HepG2 (cell line): ENCODE measurements around the gene POC1B. TPM values are rescaled to one million over a fixed set of nuclear protein-coding genes. Genes with fewer than 3 reads are reported as not detected.
A peak's percentile ranks its signal among the peaks of the same experiment; 100 is the strongest.

Source experiments
- ATAD3A ChIP-seq: sonication (generic); formaldehyde crosslinking; IDR thresholded peaks from 2 replicates; pipeline ENCODE4 v1.4.0; 2020; ENCODE audit warnings: missing genetic modification reagents
- GPN1 ChIP-seq: sonication (generic); formaldehyde crosslinking; IDR thresholded peaks from 2 replicates; pipeline ENCODE4 v1.5.1; 2020; ENCODE audit warnings: missing genetic modification reagents, borderline replicate concordance
- HNF1B ChIP-seq: sonication (generic); formaldehyde crosslinking; IDR thresholded peaks from 2 replicates; pipeline ENCODE4 v1.5.1; 2020; ENCODE audit warnings: mild to moderate bottlenecking, moderate library complexity, missing genetic modification reagents
- KAT7 ChIP-seq: IDR thresholded peaks from 2 replicates; pipeline ENCODE4 v1.6.1; 2018; ENCODE audit warnings: borderline replicate concordance, missing compliant biosample characterization
- KAT8 ChIP-seq: IDR thresholded peaks from 2 replicates; pipeline ENCODE4 v1.6.1; 2016; ENCODE audit warnings: missing genetic modification reagents, missing compliant biosample characterization
- KIAA2018 ChIP-seq: sonication (generic); formaldehyde crosslinking; IDR thresholded peaks from 2 replicates; pipeline ENCODE4 v1.5.0; 2020; ENCODE audit warnings: mild to moderate bottlenecking, missing genetic modification reagents, borderline replicate concordance
- MIXL1 ChIP-seq: IDR thresholded peaks from 2 replicates; pipeline ENCODE4 v1.6.1; 2016
- RBM39 ChIP-seq: fragments of 200-400 bp; formaldehyde crosslinking; IDR thresholded peaks from one replicate; pipeline ENCODE4 v1.6.1; 2018; ENCODE audit warnings: antibody characterized with exemption, mild to moderate bottlenecking, low read depth, low read length; ENCODE audit not compliant: poor library complexity, severe bottlenecking
- RELA ChIP-seq: sonication (generic); formaldehyde crosslinking; IDR thresholded peaks from 2 replicates; pipeline ENCODE4 v1.4.0; 2020; ENCODE audit warnings: missing genetic modification reagents
- SIN3B ChIP-seq: fragments of 150-350 bp; IDR thresholded peaks from 2 replicates; pipeline ENCODE4 v1.6.1; 2014; ENCODE audit warnings: low read length
- ZBTB34 ChIP-seq: sonication (generic); formaldehyde crosslinking; IDR thresholded peaks from 2 replicates; pipeline ENCODE4 v1.8.0; 2022; ENCODE audit warnings: mild to moderate bottlenecking, missing genetic modification reagents
- ZBTB44 ChIP-seq: sonication (generic); formaldehyde crosslinking; IDR thresholded peaks from 2 replicates; pipeline ENCODE4 v1.4.0; 2020; ENCODE audit warnings: missing genetic modification reagents
- ZBTB7A ChIP-seq: sonication (generic); formaldehyde crosslinking; IDR thresholded peaks from 2 replicates; pipeline ENCODE4 v1.8.0; 2022; ENCODE audit warnings: mild to moderate bottlenecking, missing genetic modification reagents
- ZNF549 ChIP-seq: sonication (generic); formaldehyde crosslinking; IDR thresholded peaks from 2 replicates; pipeline ENCODE4 v1.5.0; 2020; ENCODE audit warnings: missing genetic modification reagents
- ZNF557 ChIP-seq: sonication (generic); formaldehyde crosslinking; IDR thresholded peaks from 2 replicates; pipeline ENCODE4 v1.4.0; 2020; ENCODE audit warnings: missing genetic modification reagents
- ZNF564 ChIP-seq: sonication (generic); formaldehyde crosslinking; IDR thresholded peaks from 2 replicates; pipeline ENCODE4 v1.8.1; 2023; ENCODE audit warnings: mild to moderate bottlenecking, missing genetic modification reagents
- ZNF567 ChIP-seq: sonication (generic); formaldehyde crosslinking; IDR thresholded peaks from 2 replicates; pipeline ENCODE4 v1.8.1; 2023; ENCODE audit warnings: mild to moderate bottlenecking, missing genetic modification reagents, borderline replicate concordance
- polyA plus RNA-seq, 8 experiments: library from polyadenylated mRNA; depleted of rRNA in 3 of 8; stranded (reverse) in 7 of 8; unstranded in 1 of 8; fragments of >200 nt; fragmentation: Illumina TruSeq in 4 of 8; extraction: Trizol in 4 of 8; gene quantifications; 2 replicates each; pipeline versions ENCODE4 v1.2.1 to v1.2.3, GENCODE V29; 2011 to 2016; ENCODE audit warnings: low read depth in 4 of 8, missing spikeins in 1 of 8, mixed read lengths in 1 of 8; ENCODE audit not compliant: insufficient read depth in 1 of 8
- total RNA-seq, 5 experiments: library from RNA; depleted of rRNA; stranded (reverse); fragments of >200 nt; fragmentation: Illumina TruSeq; extraction: Trizol; gene quantifications; 2 replicates each; pipeline ENCODE4 v1.2.3, GENCODE V29; 2016; ENCODE audit warnings: low read depth in 1 of 5

Gene POC1B
- total and polyA plus RNA-seq, 2 of the 13 experiments (the other 11 are each of a cell fraction or from before 2014, with no cell fraction given) = 9.3 to 11.0 TPM

GRCh38 chr12:89524541-89525304 is 1.1 kb downstream of the POC1B start, which contains the start of gene GALNT4 (continued):
- no peak for TF ChIP-seq ZNF549 (CRISPR knock-in tag)
- peak; percentile 55; the same call in 1 of the 2 replicates for TF ChIP-seq KAT8 (CRISPR knock-in tag)
- no peak for TF ChIP-seq GPN1 (CRISPR knock-in tag)
- TF ChIP-seq ZNF557 (CRISPR knock-in tag) = no peak
- TF ChIP-seq RBM39 = peak; percentile 90
- 0 out of 2 replicates have a peak, but pooled peaks have one; percentile 56 for TF ChIP-seq KIAA2018 (CRISPR knock-in tag)
- TF ChIP-seq ZBTB44 (CRISPR knock-in tag) = no peak
- peak; percentile 42; the same call in 1 of the 2 replicates for TF ChIP-seq MIXL1 (CRISPR knock-in tag)
- TF ChIP-seq SIN3B = no peak; the same call in 1 of the 2 replicates
- TF ChIP-seq KAT7 (CRISPR knock-in tag) = peak; percentile 52; the same call in 1 of the 2 replicates
- no peak for TF ChIP-seq HNF1B (CRISPR knock-in tag)
- TF ChIP-seq ZBTB7A (CRISPR knock-in tag) = no peak
- no peak for TF ChIP-seq ATAD3A (CRISPR knock-in tag)
- TF ChIP-seq ZBTB34 (CRISPR knock-in tag) = no peak
- TF ChIP-seq ZNF567 (CRISPR knock-in tag) = no peak
- no peak for TF ChIP-seq RELA (CRISPR knock-in tag)
- TF ChIP-seq ZNF564 (CRISPR knock-in tag) = no peak; the same call in 1 of the 2 replicates
